ENCODE data around the gene PRPSAP1.

DNA sequence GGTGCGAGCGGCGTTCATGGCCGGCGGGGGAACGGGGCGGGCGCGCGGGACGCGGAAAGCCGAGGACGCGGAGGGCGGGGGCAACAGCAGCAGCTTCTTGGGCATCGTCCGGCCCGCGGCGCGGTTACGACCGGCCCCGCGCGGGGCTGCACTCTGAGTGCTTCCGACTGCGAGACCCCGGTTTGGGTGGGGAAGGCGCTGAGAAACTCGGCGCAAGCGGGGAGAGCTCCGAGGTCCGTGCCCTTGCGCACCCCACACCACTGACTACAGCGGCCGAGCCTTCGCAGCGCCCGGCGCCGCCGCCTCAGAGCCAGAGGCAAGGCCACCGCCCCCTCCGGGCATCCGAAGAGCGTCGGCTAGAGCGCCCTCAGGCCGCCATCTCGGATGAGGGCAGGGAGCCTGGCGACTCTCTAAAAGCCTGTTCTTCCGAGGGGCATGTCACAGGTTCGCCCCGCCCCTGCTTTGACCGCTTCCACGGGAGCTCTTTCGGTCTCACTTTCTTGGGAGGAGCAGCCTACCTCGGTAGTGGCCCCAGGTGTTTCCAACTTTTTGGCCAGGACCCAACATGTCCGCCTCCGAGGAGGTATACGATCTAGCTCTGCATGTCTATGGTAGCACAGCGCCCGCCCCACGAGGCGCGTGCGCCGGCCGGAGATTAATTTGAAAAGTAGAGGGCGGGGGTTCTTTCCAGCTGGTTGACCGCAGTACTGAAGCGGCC, at the start of gene PRPSAP1:
- TF ChIP-seq EP300 (IDR thresholded peaks at IDR 0.05; ENCODE audit: borderline replicate concordance in 1 of 2, low read depth in 1 of 2, low read length in 1 of 2) (0 out of 4 replicates have a peak, but pooled peaks of 1 of the 2 experiments have one; percentile 19), EZH2phosphoT487 (IDR thresholded peaks at IDR 0.05; ENCODE audit: borderline replicate concordance, low read depth) (no peak), ELF1 (IDR thresholded peaks at IDR 0.05) (peak; percentile 68), GATA2 (CRISPR knock-in tag; IDR thresholded peaks at IDR 0.05) (no peak), FOXJ3 (CRISPR knock-in tag; IDR thresholded peaks at IDR 0.05) (peak; percentile 70), YY1 (IDR thresholded peaks at IDR 0.05; ENCODE audit: low read depth) (peak; percentile 100), MEF2A (IDR thresholded peaks at IDR 0.05; ENCODE audit: borderline replicate concordance, low read depth) (0 out of 2 replicates have a peak, but pooled peaks have one; percentile 21)
- TF ChIP-seq, protein P1, sequence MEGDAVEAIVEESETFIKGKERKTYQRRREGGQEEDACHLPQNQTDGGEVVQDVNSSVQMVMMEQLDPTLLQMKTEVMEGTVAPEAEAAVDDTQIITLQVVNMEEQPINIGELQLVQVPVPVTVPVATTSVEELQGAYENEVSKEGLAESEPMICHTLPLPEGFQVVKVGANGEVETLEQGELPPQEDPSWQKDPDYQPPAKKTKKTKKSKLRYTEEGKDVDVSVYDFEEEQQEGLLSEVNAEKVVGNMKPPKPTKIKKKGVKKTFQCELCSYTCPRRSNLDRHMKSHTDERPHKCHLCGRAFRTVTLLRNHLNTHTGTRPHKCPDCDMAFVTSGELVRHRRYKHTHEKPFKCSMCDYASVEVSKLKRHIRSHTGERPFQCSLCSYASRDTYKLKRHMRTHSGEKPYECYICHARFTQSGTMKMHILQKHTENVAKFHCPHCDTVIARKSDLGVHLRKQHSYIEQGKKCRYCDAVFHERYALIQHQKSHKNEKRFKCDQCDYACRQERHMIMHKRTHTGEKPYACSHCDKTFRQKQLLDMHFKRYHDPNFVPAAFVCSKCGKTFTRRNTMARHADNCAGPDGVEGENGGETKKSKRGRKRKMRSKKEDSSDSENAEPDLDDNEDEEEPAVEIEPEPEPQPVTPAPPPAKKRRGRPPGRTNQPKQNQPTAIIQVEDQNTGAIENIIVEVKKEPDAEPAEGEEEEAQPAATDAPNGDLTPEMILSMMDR (IDR thresholded peaks at IDR 0.05), result peak; percentile 21

Data from SK-N-SH (cell line).